ENCODE results near the gene CFAP69. TPM values are rescaled to one million over a fixed set of nuclear protein-coding genes. Genes with fewer than 3 reads are reported as not detected.

Gene CFAP69
- 6.6 and 11.6 TPM in 2 replicates for polyA plus RNA-seq

GRCh38 chr7:90244909-90245851, at the start of gene CFAP69:
Gene CFAP69 (plus strand): TSS chr7:90245174. CDS start chr7:90245425, 251 bp downstream.

GRCh38 chr7:90211391-90212148, 33.4 kb upstream of the CFAP69 start, which contains the start of gene STEAP2:
Gene STEAP2 (plus strand): TSS chr7:90211740. CDS start chr7:90225083, 13,343 bp downstream.

GRCh38 chr7:90320801-90321494, 76.0 kb downstream of the CFAP69 start, which contains the start of gene FAM237B:
Gene FAM237B (minus strand): TSS chr7:90321304. CDS start chr7:90319748, 1,556 bp downstream.

GRCh38 chr7:90346336-90347125, 101.6 kb downstream of the CFAP69 start, which contains the start of gene GTPBP10:
Gene GTPBP10 (plus strand): TSS chr7:90346716. CDS start chr7:90346742, 26 bp downstream.

Other genes starting within 250 kb of the CFAP69 start
- 5.1 and 24.3 TPM in 2 replicates for gene STEAP1, start 90.7 kb upstream of the CFAP69 start, polyA plus RNA-seq
- gene STEAP2, start 33.4 kb upstream of the CFAP69 start, polyA plus RNA-seq, result 195 and 201 TPM in 2 replicates
- gene FAM237B, start 76.1 kb downstream of the CFAP69 start, polyA plus RNA-seq, result not detected in 2 replicates
- gene GTPBP10, start 101.5 kb downstream of the CFAP69 start, polyA plus RNA-seq, result 40.8 and 50.1 TPM in 2 replicates
- 111 and 117 TPM in 2 replicates for gene CLDN12, start 158.3 kb downstream of the CFAP69 start, polyA plus RNA-seq
- 1.3 TPM in 1 of 2 replicates, not detected in the other for gene PTTG1IP2, start 224.5 kb downstream of the CFAP69 start, polyA plus RNA-seq

Measured in Purkinje cell (primary cell).